ENCODE data around the gene KAT2B. TPM values are rescaled to one million over a fixed set of nuclear protein-coding genes. Genes with fewer than 3 reads are reported as not detected.

Gene KAT2B
- total RNA-seq, 2 donors from 2014 or later: 8.5 to 25.9 TPM

- Histone ChIP-seq H3K27ac (peak overlapping the region; percentile 1), H3K36me3 (no peaks in the 10 kb centered on the region), H3K4me1 (peaks cover 14% of the 10 kb centered on the region), H3K27me3 (no peaks in the 10 kb centered on the region), H3K4me3 (no peak overlapping the region), H3K9ac (ENCODE audit: low read depth in 2 of 2, low read length in 2 of 2) (no peak overlapping the region), H3K9me3 (no peaks in the 10 kb centered on the region)
- no peak for TF ChIP-seq CTCF (IDR thresholded peaks at IDR 0.05)
- no peak for DNase-seq
- intact Hi-C loops (cut with DNase I): loop anchor here (5.0 kb wide), 1 partner anchor 139 kb away; the partner anchor contains the start of gene SGO1
Measured at GRCh38 chr3:20047976-20048883, 8.0 kb downstream of the KAT2B start.

DNA sequence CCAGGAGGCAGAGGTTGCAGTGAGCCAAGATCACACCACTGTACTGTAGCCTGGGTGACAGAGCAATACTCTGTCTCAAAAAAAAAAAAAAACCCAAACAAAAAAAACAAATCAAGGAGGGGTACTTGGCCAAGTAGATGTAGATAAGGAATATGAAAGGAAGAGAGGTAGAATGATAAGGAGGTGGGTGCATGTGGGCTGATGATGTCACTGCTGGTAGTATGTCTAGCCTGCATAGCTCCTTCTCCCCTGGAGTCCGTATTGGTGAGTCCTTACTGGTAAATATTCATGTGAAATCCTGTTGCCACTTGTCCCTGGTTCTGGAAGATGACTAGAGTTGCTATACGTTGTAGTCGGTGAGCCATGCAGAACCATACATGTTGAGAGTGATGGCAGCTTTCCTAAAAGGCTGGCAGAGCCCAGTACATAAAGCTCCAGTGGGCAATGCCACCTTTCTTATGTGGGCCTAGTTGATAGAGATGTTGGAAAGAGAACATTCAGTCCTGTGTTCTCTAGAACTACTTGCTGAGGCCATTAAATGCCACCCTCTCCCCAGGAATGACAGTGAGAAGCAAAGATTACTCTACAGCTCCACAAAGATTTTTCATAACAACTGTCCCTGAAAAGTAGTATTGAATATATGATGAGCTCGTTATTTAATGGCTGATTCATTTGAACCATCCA, 11.0 kb downstream of the KAT2B start:
- Histone ChIP-seq H3K4me3 (no peak overlapping the region), H3K36me3 (no peaks in the 10 kb centered on the region), H3K9ac (ENCODE audit: low read depth in 2 of 2, low read length in 2 of 2) (no peak overlapping the region), H3K27me3 (no peaks in the 10 kb centered on the region), H3K27ac (no peak overlapping the region), H3K9me3 (no peaks in the 10 kb centered on the region), H3K4me1 (peaks cover 26% of the 10 kb centered on the region)
- intact Hi-C loops (cut with DNase I): no loop called here
- no peak for DNase-seq
- no peak for TF ChIP-seq CTCF (IDR thresholded peaks at IDR 0.05)

DNA sequence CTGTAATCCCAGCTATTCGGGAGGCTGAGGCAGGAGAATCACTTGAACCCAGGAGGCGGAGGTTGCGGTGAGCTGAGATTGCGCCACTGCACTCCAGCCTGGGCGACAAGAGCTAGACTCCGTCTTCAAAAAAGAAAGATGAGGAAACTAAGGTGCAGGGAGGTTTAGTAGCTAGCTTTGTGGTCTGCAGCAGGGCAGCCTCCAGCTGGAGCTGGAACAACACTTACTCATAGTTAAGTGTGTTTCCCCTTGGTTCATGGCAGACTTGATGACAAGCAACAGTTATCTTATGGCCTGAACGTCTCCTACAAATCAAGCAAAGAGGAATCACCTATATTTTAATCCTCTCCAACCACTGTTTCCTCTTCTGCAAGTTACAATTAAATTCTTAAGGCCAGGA, 12.6 kb downstream of the KAT2B start:
- H3K9me3 ChIP-seq: no peaks in the 10 kb centered on the region
- no peak for TF ChIP-seq CTCF (IDR thresholded peaks at IDR 0.05)
- no peaks in the 10 kb centered on the region for H3K27me3 ChIP-seq
- H3K36me3 ChIP-seq: no peaks in the 10 kb centered on the region
- H3K27ac ChIP-seq: no peak overlapping the region
- H3K4me1 ChIP-seq: peaks cover 17% of the 10 kb centered on the region
- no peak overlapping the region for H3K9ac ChIP-seq (ENCODE audit: low read depth in 2 of 2, low read length in 2 of 2)
- intact Hi-C loops (cut with DNase I): no loop called here
- H3K4me3 ChIP-seq: no peak overlapping the region
- DNase-seq: no peak

DNA sequence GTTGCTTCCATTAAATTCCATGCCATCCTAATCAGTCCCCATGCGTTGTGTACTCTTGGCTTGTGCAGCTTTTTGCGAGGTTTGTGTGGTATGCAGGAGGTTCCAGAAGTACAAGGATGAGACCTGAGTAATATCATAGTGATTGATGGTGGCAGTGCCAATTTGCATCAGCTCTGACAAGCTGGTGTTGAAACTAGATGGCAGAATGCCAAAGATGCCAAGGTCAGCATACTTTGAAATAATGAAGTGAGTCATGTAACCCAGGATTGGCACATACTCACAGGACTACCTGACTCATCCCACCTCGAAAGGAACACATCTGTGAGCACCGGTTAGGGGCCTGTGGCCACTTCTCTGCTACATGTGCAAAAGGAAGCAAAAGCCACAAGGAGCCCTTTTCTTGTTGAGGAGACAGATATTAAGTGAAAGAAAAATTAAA, 14.3 kb downstream of the KAT2B start:
- intact Hi-C loops (cut with DNase I): no loop called here
- no peak overlapping the region for H3K27ac ChIP-seq
- H3K4me3 ChIP-seq: no peak overlapping the region
- no peak for TF ChIP-seq CTCF (IDR thresholded peaks at IDR 0.05)
- no peaks in the 10 kb centered on the region for H3K9me3 ChIP-seq
- H3K4me1 ChIP-seq: peaks cover 17% of the 10 kb centered on the region
- H3K9ac ChIP-seq (ENCODE audit: low read depth in 2 of 2, low read length in 2 of 2): no peak overlapping the region
- peak; percentile 46 for DNase-seq
- H3K36me3 ChIP-seq: no peaks in the 10 kb centered on the region
- no peaks in the 10 kb centered on the region for H3K27me3 ChIP-seq

- intact Hi-C loops (cut with DNase I): no loop called here
- H3K27me3 ChIP-seq: no peaks in the 10 kb centered on the region
- no peak for TF ChIP-seq CTCF (IDR thresholded peaks at IDR 0.05)
Measured at GRCh38 chr3:20055020-20055775, 15.0 kb downstream of the KAT2B start.

More at GRCh38 chr3:20055020-20055775, 15.0 kb downstream of the KAT2B start:
- Histone ChIP-seq H3K36me3 (no peaks in the 10 kb centered on the region), H3K9me3 (no peaks in the 10 kb centered on the region), H3K4me3 (no peak overlapping the region), H3K9ac (ENCODE audit: low read depth in 2 of 2, low read length in 2 of 2) (peak overlapping the region in 1 of 2 donors; percentile 2), H3K27ac (no peak overlapping the region), H3K4me1 (peaks cover 17% of the 10 kb centered on the region)
- no peak for DNase-seq
